Endodermal cell (in vitro differentiated cells): ENCODE measurements around the gene BRD3. TPM values are rescaled to one million over a fixed set of nuclear protein-coding genes. Genes with fewer than 3 reads are reported as not detected.

Experiments
- DNase-seq: peaks from one replicate; pipeline ENCODE4 v3.0.0-alpha.2; 2017
- H3K27ac ChIP-seq: 2 replicates; pipeline ENCODE4 v1.5.1; 2013; ENCODE audit warnings: mild to moderate bottlenecking, low read depth, low read length, moderate library complexity
- H3K27me3 ChIP-seq: 2 replicates; pipeline ENCODE4 v1.6.1; 2013; ENCODE audit warnings: mild to moderate bottlenecking, low read length, moderate library complexity; ENCODE audit not compliant: insufficient read depth, control insufficient read depth, poor library complexity, severe bottlenecking
- H3K36me3 ChIP-seq: 2 replicates; pipeline ENCODE4 v1.7.0; 2013; ENCODE audit warnings: mild to moderate bottlenecking, low read length, moderate library complexity; ENCODE audit not compliant: control insufficient read depth, insufficient read depth
- H3K4me1 ChIP-seq: one replicate; pipeline ENCODE4 v1.7.0; 2013; ENCODE audit warnings: low read length; ENCODE audit not compliant: control insufficient read depth, insufficient read depth
- H3K4me3 ChIP-seq: 2 replicates; pipeline ENCODE4 v1.5.1; 2013; ENCODE audit warnings: mild to moderate bottlenecking, low read length, moderate library complexity
- H3K9ac ChIP-seq: 2 replicates; pipeline ENCODE4 v1.6.1; 2013; ENCODE audit warnings: mild to moderate bottlenecking, low read length, moderate library complexity; ENCODE audit not compliant: poor library complexity, severe bottlenecking; ENCODE audit errors: extremely low read depth
- H3K9me3 ChIP-seq: 2 replicates; pipeline ENCODE4 v1.6.1; 2013; ENCODE audit warnings: mild to moderate bottlenecking, low read length, moderate library complexity; ENCODE audit not compliant: control insufficient read depth
- H3K27ac Mint-ChIP-seq: 2 replicates; pipeline ENCODE4 v1.8.0; 2020; ENCODE audit warnings: mixed read lengths
- H3K27me3 Mint-ChIP-seq: 2 replicates; pipeline ENCODE4 v1.8.0; 2021; ENCODE audit warnings: mild to moderate bottlenecking, mixed read lengths; ENCODE audit not compliant: insufficient read depth
- H3K36me3 Mint-ChIP-seq: 2 replicates; pipeline ENCODE4 v1.8.0; 2020; ENCODE audit warnings: low read depth, mixed read lengths
- H3K4me1 Mint-ChIP-seq: 2 replicates; pipeline ENCODE4 v1.8.0; 2020; ENCODE audit warnings: mixed read lengths
- H3K4me3 Mint-ChIP-seq: 2 replicates; pipeline ENCODE4 v1.8.0; 2020; ENCODE audit warnings: mild to moderate bottlenecking, moderate library complexity, mixed read lengths
- H3K9me3 Mint-ChIP-seq: 2 replicates; pipeline ENCODE4 v1.8.0; 2020; ENCODE audit warnings: mild to moderate bottlenecking, mixed read lengths
- WGBS, 2 experiments: methylation state at CpG; one replicate each; pipeline versions ENCODE4 v1.1.5 to v1.1.7; 2013; ENCODE audit warnings: missing lambda C conversion rate in 2 of 2, mixed read lengths in 1 of 2; ENCODE audit not compliant: insufficient coverage in 1 of 2, insufficient read length in 1 of 2; 5-methylcytosine and 5-hydroxymethylcytosine counted together
- total RNA-seq, 2 donors: library from RNA; stranded (reverse); fragmentation: NEBNext Ultra II Directional in 1 of 2; extraction: Animal tissue kit (Norgen Biotek cat#: 25700) in 1 of 2; gene quantifications; 2 replicates in 1 of 2; 3 replicates in 1 of 2; pipeline ENCODE4 v1.2.1, GENCODE V29; 2021
- TF ChIP-seq, protein P1 (sequence below): fragments of 200-600 bp; sonication (generic); conservative IDR thresholded peaks from 2 replicates; pipeline ENCODE4 v1.5.0; 2021; ENCODE audit warnings: antibody characterized with exemption, mild to moderate bottlenecking

BRD3 gene
- total RNA-seq, 2 donors from 2014 or later, result 92.3 to 103 TPM

DNA sequence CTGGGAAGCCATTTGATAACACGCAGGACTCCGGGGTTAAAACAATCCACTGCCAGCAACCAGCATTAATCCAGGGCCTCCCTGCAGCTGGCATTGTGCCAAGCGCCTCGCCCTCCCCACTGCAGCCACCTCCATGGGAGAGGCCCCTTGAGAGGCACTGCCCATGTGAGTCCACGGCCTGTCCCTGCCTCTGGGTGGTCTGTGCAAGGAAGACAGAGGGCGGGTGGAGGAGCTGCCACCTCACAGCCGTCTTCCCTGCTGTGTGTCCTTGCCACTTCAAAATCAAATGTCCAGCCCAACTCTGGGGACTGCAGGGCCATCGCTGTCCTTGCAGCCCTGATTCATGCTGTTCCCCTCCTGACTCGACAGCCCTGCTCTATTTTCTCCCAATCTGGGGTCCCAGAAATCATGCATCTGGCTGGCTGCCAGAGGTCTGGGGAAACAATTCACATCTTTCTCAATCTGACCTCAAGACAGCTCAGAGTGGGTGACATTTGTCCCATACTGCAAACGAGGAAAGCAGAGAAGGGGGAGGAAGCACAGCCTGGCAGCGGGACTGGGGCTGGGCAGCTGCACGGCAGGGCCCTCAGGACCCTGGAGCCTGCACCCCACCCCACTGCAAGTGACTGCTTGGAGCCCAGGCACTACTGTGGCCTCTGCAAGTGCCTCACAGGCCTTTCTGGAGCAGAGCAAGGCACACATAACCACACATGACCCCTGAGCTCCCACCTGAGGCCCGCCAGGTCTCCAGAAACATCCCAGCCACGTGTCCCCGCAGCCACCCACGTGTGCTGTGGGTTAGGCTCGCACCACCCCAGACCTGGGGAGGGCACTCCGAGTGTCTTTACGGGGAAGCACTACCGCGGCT lies 26.8 kb downstream of the BRD3 start:
- TF ChIP-seq, protein P1, sequence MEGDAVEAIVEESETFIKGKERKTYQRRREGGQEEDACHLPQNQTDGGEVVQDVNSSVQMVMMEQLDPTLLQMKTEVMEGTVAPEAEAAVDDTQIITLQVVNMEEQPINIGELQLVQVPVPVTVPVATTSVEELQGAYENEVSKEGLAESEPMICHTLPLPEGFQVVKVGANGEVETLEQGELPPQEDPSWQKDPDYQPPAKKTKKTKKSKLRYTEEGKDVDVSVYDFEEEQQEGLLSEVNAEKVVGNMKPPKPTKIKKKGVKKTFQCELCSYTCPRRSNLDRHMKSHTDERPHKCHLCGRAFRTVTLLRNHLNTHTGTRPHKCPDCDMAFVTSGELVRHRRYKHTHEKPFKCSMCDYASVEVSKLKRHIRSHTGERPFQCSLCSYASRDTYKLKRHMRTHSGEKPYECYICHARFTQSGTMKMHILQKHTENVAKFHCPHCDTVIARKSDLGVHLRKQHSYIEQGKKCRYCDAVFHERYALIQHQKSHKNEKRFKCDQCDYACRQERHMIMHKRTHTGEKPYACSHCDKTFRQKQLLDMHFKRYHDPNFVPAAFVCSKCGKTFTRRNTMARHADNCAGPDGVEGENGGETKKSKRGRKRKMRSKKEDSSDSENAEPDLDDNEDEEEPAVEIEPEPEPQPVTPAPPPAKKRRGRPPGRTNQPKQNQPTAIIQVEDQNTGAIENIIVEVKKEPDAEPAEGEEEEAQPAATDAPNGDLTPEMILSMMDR, result no peak
- Mint-ChIP-seq H3K4me1 (no peaks in the 10 kb centered on the region), H3K27ac (no peak overlapping the region), H3K27me3 (no peaks in the 10 kb centered on the region), H3K36me3 (peaks cover 67% of the 10 kb centered on the region), H3K4me3 (no peak overlapping the region), H3K9me3 (no peaks in the 10 kb centered on the region)
- Histone ChIP-seq H3K36me3 (peaks cover 79% of the 10 kb centered on the region), H3K27me3 (no peaks in the 10 kb centered on the region), H3K9me3 (no peaks in the 10 kb centered on the region), H3K27ac (no peak overlapping the region), H3K4me3 (no peak overlapping the region), H3K4me1 (no peaks in the 10 kb centered on the region), H3K9ac (no peak overlapping the region)
- WGBS, 2 experiments, result 95 to 96% methylated on average over 17 to 21 of the region's 21 CpGs
- no peak for DNase-seq

DNA sequence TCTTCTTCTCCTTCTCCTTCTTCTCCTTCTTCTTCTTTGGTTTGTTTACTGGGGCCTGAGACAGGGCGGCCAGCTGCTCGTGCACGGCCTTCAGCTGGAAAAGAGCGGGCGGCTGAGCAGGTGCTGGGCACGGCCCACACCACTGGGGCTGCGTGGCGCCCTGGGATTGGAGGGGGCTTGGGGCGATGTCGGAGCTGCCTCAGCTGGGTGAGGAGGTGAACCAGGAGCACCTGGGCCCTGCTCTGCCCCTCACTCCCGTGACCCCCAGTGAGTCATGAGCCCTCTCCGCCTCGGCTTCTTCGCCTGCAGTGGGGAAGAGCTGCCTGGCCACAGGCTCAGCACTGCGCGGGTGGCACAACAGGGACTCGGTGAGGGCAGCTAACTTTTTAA lies 27.7 kb downstream of the BRD3 start:
- Mint-ChIP-seq H3K36me3 (peaks cover 76% of the 10 kb centered on the region), H3K27me3 (no peaks in the 10 kb centered on the region), H3K9me3 (no peaks in the 10 kb centered on the region), H3K4me1 (no peaks in the 10 kb centered on the region), H3K4me3 (no peak overlapping the region), H3K27ac (no peak overlapping the region)
- Histone ChIP-seq H3K4me3 (no peak overlapping the region), H3K27ac (no peak overlapping the region), H3K9ac (no peak overlapping the region), H3K27me3 (no peaks in the 10 kb centered on the region), H3K4me1 (no peaks in the 10 kb centered on the region), H3K36me3 (peaks cover 79% of the 10 kb centered on the region), H3K9me3 (no peaks in the 10 kb centered on the region)
- DNase-seq, result no peak
- TF ChIP-seq, protein P1, result no peak
- 96% methylated on average over 12 to 17 of the region's 17 CpGs for WGBS, 2 experiments

DNA sequence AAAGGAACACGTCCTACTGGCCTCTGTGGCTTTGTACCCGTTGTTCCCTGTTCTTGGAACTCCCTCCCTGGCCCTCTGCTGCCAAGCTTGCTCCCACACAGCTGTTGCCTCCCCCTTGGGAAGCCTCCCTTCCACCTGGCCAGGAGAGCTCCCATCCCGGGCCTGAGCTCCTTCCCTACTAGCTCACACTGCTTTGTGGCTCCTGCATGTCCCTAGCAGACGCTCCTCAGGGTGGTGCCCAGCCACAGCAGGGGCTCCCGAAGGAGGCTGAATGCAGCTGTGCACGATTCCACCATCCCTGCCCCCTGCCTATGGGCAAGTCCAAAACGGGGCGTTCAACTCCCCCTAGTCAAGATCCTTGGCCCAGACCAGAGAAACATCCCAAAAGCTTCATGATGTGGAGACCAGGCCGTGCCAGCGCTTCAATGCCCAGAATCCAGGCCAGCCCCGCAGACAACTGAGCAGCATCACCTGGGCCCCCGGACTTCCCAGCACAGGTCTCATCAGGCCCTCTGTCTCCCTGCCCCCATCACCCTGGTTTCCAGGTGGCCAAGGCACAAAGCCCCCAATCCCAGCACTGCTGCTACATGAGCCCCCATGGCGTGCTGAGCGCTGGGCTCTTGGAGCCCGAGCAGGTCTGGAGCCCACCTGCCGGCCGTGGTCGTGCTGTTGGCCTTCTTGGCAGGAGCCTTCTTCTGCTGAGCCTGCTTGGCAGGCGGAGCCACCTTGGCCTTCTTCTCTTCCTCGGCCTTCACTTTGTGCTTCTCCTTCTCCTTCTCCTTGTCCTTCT lies 28.2 kb downstream of the BRD3 start:
- H3K4me1 ChIP-seq, result no peaks in the 10 kb centered on the region
- TF ChIP-seq, protein P1, result no peak
- H3K4me3 ChIP-seq, result no peak overlapping the region
- H3K27ac ChIP-seq, result no peak overlapping the region
- no peaks in the 10 kb centered on the region for H3K27me3 ChIP-seq
- no peaks in the 10 kb centered on the region for H3K27me3 Mint-ChIP-seq
- peaks cover 79% of the 10 kb centered on the region for H3K36me3 ChIP-seq
- no peaks in the 10 kb centered on the region for H3K9me3 ChIP-seq
- no peaks in the 10 kb centered on the region for H3K9me3 Mint-ChIP-seq
- H3K9ac ChIP-seq, result no peak overlapping the region
- H3K4me3 Mint-ChIP-seq, result no peak overlapping the region
- no peaks in the 10 kb centered on the region for H3K4me1 Mint-ChIP-seq
- peaks cover 78% of the 10 kb centered on the region for H3K36me3 Mint-ChIP-seq
- DNase-seq, result no peak
- 95 to 96% methylated on average over 10 to 20 of the region's 20 CpGs for WGBS, 2 experiments
- H3K27ac Mint-ChIP-seq, result no peak overlapping the region
